DND-41 (cell line): Measurements from ENCODE around the gene DHH.

Experiments used
- ATAC-seq: fragments of 200-7000 bp; cut with Tn5 transposase; 3 replicates; pipeline ENCODE4 v1.9.1; 2021; ENCODE audit warnings: low read depth; ENCODE audit not compliant: insufficient read depth
- DNase-seq: peaks from one replicate; pipeline ENCODE4 v3.0.0-alpha.2; 2020
- H2AFZ ChIP-seq: 2 replicates; pipeline ENCODE4 v1.6.0; 2012; ENCODE audit warnings: low read depth, low read length
- H3K27ac ChIP-seq: 2 replicates; pipeline ENCODE4 v1.5.1; 2012; ENCODE audit warnings: low read length, inconsistent platforms
- H3K27me3 ChIP-seq: fragments of 200-600 bp; sonication (generic); 2 replicates; pipeline ENCODE4 v1.6.0; 2012; ENCODE audit warnings: low read length, mild to moderate bottlenecking, inconsistent platforms; ENCODE audit not compliant: insufficient read depth, poor library complexity
- H3K36me3 ChIP-seq: 2 replicates; pipeline ENCODE4 v1.5.1; 2012; ENCODE audit warnings: low read length, inconsistent platforms; ENCODE audit not compliant: insufficient read depth
- H3K4me1 ChIP-seq: 2 replicates; pipeline ENCODE4 v1.5.1; 2012; ENCODE audit warnings: mild to moderate bottlenecking, low read length; ENCODE audit not compliant: insufficient read depth
- H3K4me2 ChIP-seq: 2 replicates; pipeline ENCODE4 v1.6.0; 2012; ENCODE audit warnings: mild to moderate bottlenecking, moderate library complexity, low read length, inconsistent platforms; ENCODE audit not compliant: insufficient read depth
- H3K4me3 ChIP-seq, 2 experiments: fragments of 200-600 bp in 1 of 2; shearing (Covaris generic) in 1 of 2; 2 replicates each; pipeline ENCODE4 v1.5.1; 2012 to 2016; ENCODE audit warnings: inconsistent platforms in 2 of 2, low read length in 2 of 2, mild to moderate bottlenecking in 2 of 2, low read depth in 1 of 2, moderate library complexity in 1 of 2
- H3K79me2 ChIP-seq: 2 replicates; pipeline ENCODE4 v1.6.0; 2012; ENCODE audit warnings: low read length, inconsistent platforms; ENCODE audit not compliant: insufficient read depth
- H3K9ac ChIP-seq: 2 replicates; pipeline ENCODE4 v1.6.0; 2012; ENCODE audit warnings: low read depth, mild to moderate bottlenecking, inconsistent platforms, low read length, moderate library complexity
- H3K9me3 ChIP-seq: 2 replicates; pipeline ENCODE4 v1.5.1; 2012; ENCODE audit warnings: low read length, moderate library complexity, mild to moderate bottlenecking, inconsistent platforms; ENCODE audit not compliant: insufficient read depth, severe bottlenecking
- H4K20me1 ChIP-seq: 2 replicates; pipeline ENCODE4 v1.6.0; 2012; ENCODE audit warnings: low read length; ENCODE audit not compliant: insufficient read depth
- EZH2 ChIP-seq: IDR thresholded peaks from 3 replicates; pipeline ENCODE4 v1.6.1; 2012; ENCODE audit warnings: borderline replicate concordance, low read depth, mild to moderate bottlenecking, moderate library complexity, low read length, inconsistent platforms; ENCODE audit not compliant: severe bottlenecking
- TF ChIP-seq, protein P1 (sequence below): IDR thresholded peaks from 2 replicates; pipeline ENCODE4 v1.5.1; 2012; ENCODE audit warnings: borderline replicate concordance, low read length, moderate library complexity, mild to moderate bottlenecking; ENCODE audit not compliant: poor library complexity, severe bottlenecking; ENCODE audit errors: extremely low read depth

DHH gene

DNA sequence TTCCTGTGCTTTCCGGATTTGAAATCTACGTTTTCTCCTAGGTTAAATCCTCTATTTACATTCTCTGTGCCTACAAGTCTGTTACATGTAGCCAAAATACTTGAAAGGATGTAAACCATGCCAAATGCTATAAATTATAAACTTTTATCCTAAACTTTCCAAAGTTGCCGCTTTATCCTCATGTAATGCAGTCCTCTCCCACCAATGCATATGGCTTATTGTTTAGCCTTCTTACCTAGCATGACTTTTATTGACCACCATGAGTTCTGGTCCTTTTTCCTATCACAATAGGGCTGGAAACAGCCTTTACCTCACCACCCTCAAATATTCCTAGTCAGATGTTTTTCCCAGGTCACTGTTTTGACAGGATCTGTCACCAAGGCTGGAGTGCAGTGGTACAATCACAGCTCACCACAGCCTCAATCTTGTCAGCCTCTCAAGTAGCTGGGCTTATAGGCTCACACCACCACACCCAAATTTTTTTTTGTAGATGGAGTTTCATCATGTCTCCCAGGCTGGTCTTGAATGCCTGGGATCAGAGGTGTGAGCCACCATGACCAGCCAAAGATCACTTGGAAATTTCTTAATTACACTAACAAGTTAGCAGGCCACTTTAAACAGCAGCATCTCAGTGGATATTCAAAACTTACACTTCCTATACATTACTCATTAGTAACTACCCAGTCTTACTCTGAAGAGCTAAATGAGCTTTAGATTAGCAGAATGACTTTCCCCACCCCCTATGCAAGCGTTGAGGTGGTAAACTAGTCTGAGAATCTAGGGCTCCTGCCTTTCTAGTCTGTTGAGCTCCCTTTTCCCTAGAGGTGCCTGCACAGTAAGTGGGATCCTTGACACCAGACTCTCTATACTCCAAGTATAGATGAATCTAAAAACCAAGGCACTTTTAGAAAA lies 32.5 kb upstream of the DHH start:
- peaks cover 24% of the 10 kb centered on the region for H4K20me1 ChIP-seq
- no peak overlapping the region for H3K4me2 ChIP-seq
- H2AFZ ChIP-seq = no peak overlapping the region
- no peak overlapping the region for H3K27ac ChIP-seq
- H3K9ac ChIP-seq = no peak overlapping the region
- H3K9me3 ChIP-seq = no peaks in the 10 kb centered on the region
- DNase-seq (peak; percentile 45), ATAC-seq (peak; percentile 6; the same call in 2 of the 3 replicates)
- H3K27me3 ChIP-seq = no peaks in the 10 kb centered on the region
- TF ChIP-seq, protein P1, sequence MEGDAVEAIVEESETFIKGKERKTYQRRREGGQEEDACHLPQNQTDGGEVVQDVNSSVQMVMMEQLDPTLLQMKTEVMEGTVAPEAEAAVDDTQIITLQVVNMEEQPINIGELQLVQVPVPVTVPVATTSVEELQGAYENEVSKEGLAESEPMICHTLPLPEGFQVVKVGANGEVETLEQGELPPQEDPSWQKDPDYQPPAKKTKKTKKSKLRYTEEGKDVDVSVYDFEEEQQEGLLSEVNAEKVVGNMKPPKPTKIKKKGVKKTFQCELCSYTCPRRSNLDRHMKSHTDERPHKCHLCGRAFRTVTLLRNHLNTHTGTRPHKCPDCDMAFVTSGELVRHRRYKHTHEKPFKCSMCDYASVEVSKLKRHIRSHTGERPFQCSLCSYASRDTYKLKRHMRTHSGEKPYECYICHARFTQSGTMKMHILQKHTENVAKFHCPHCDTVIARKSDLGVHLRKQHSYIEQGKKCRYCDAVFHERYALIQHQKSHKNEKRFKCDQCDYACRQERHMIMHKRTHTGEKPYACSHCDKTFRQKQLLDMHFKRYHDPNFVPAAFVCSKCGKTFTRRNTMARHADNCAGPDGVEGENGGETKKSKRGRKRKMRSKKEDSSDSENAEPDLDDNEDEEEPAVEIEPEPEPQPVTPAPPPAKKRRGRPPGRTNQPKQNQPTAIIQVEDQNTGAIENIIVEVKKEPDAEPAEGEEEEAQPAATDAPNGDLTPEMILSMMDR = no peak
- TF ChIP-seq EZH2 = no peak
- peaks cover 39% of the 10 kb centered on the region for H3K36me3 ChIP-seq
- peaks cover 19% of the 10 kb centered on the region for H3K4me1 ChIP-seq
- no peak overlapping the region for H3K4me3 ChIP-seq
- H3K79me2 ChIP-seq = peaks cover 31% of the 10 kb centered on the region

DNA sequence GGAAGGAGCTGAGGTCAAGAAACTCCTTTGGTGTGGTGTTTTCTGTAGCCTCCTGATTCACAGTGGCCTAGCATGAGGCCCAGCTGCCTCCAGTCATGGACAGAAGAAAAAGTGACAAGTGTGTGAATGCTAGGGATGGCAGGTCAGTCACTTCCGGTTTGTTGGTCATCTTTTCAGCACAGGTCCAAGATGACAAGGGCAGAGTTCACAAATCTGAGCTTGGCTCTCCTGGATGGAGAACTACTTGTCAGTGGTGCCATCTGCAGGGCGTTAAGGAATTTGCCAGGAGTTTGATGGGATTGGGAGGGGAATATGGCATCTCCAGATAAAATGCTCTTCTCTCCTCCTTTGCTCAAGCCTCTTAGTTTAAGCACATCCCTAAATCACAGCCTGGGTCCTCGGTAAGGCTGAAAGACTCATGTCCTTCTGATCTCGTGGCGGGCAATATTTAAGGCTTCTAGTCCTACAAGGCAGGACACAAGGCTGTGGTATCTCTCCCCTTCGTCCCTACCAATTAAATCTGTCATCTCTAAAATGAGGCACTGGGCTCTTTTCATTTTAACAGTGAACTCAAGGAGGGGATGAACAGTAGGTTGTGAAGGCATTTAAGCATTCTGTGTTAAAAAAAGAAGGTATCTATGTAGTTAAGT lies 26.6 kb upstream of the DHH start:
- Histone ChIP-seq H3K79me2 (no peaks in the 10 kb centered on the region), H3K4me1 (no peaks in the 10 kb centered on the region), H4K20me1 (no peaks in the 10 kb centered on the region), H3K4me3 (no peak overlapping the region), H3K9ac (no peak overlapping the region), H3K36me3 (no peaks in the 10 kb centered on the region), H2AFZ (no peak overlapping the region), H3K27me3 (no peaks in the 10 kb centered on the region), H3K4me2 (no peak overlapping the region), H3K27ac (no peak overlapping the region), H3K9me3 (no peaks in the 10 kb centered on the region)
- no peak for TF ChIP-seq EZH2
- TF ChIP-seq, protein P1 = peak; percentile 59
- DNase-seq (no peak), ATAC-seq (no peak)

GRCh38 chr12:49111206-49111605 lies 16.6 kb upstream of the DHH start:
- peak overlapping the region; percentile 92 for H3K4me2 ChIP-seq
- peak overlapping the region; percentile 82 for H3K27ac ChIP-seq
- H2AFZ ChIP-seq = peak overlapping the region; percentile 86
- peaks cover 18% of the 10 kb centered on the region for H4K20me1 ChIP-seq
- ATAC-seq (no peak; the same call in 2 of the 3 replicates), DNase-seq (no peak)
- H3K79me2 ChIP-seq = peaks cover 35% of the 10 kb centered on the region
- peaks cover 26% of the 10 kb centered on the region for H3K4me1 ChIP-seq
- no peaks in the 10 kb centered on the region for H3K27me3 ChIP-seq
- peak overlapping the region; percentile 85 for H3K9ac ChIP-seq
- peaks cover 17% of the 10 kb centered on the region for H3K36me3 ChIP-seq
- H3K9me3 ChIP-seq = no peaks in the 10 kb centered on the region
- TF ChIP-seq EZH2 = no peak
- TF ChIP-seq, protein P1 = no peak
- H3K4me3 ChIP-seq = peak overlapping the region; percentile 81 to 90; a peak in 3 of 4 replicates
